HEK293 (cell line): ENCODE data around the gene ITK.

ENCODE experiments used
- CTCF ChIA-PET: fragments of 350-600 bp; formaldehyde crosslinking; extraction: SDS; loops from one replicate; lab custom pipeline; 2021; ENCODE audit warnings: antibody characterized with exemption; lab: Yijun Ruan, JAX
- POLR2A ChIA-PET: fragments of 300-600 bp; formaldehyde crosslinking; extraction: SDS; loops from one replicate; lab custom pipeline; 2020; ENCODE audit warnings: antibody characterized with exemption, inconsistent platforms; lab: Yijun Ruan, JAX
- H3K27ac ChIP-seq: fragments of 200-500 bp; sonication (Bioruptor generic); 2 replicates; pipeline ENCODE4 v1.5.1; 2014; ENCODE audit warnings: low read depth, low read length, control low read depth, inconsistent platforms; ENCODE audit errors: extremely low read depth
- H3K36me3 ChIP-seq, 2 experiments: fragments of 200-500 bp in 1 of 2; sonication (Bioruptor generic) in 1 of 2; 1 replicate in 1 of 2; 2 replicates in 1 of 2; pipeline ENCODE4 v1.5.1; 2014 to 2017; ENCODE audit warnings: inconsistent platforms in 2 of 2, low read length in 2 of 2; ENCODE audit not compliant: control insufficient read depth in 2 of 2, insufficient read depth in 1 of 2
- H3K4me1 ChIP-seq: fragments of 200-500 bp; sonication (Bioruptor generic); 2 replicates; pipeline ENCODE4 v1.5.1; 2014; ENCODE audit warnings: mild to moderate bottlenecking, low read length, inconsistent platforms; ENCODE audit not compliant: control insufficient read depth, insufficient read depth
- H3K4me3 ChIP-seq: 2 replicates; pipeline ENCODE4 v1.5.1; 2011; ENCODE audit warnings: low read depth, mild to moderate bottlenecking, control low read depth, low read length, moderate library complexity
- H3K9me3 ChIP-seq: fragments of 200-500 bp; sonication (Bioruptor generic); 2 replicates; pipeline ENCODE4 v1.5.1; 2014; ENCODE audit warnings: low read depth, low read length, inconsistent platforms; ENCODE audit not compliant: control insufficient read depth, insufficient read depth
- SCRT2 ChIP-seq: fragments of 450-650 bp; formaldehyde crosslinking; IDR thresholded peaks from 2 replicates; pipeline ENCODE4 v1.5.1; 2016; ENCODE audit warnings: missing biosample characterization, missing genetic modification characterization
- ZFHX2 ChIP-seq: fragments of 450-650 bp; formaldehyde crosslinking; conservative IDR thresholded peaks from 2 replicates; pipeline ENCODE4 v1.5.1; 2016; ENCODE audit warnings: missing biosample characterization, missing genetic modification characterization
- ZFP69B ChIP-seq: fragments of 450-650 bp; formaldehyde crosslinking; IDR thresholded peaks from 2 replicates; pipeline ENCODE4 v1.5.1; 2016; ENCODE audit warnings: missing biosample characterization, missing genetic modification characterization
- ZNF404 ChIP-seq: fragments of 450-650 bp; formaldehyde crosslinking; IDR thresholded peaks from 2 replicates; pipeline ENCODE4 v1.5.1; 2017; ENCODE audit warnings: missing biosample characterization, missing genetic modification characterization
- ZNF510 ChIP-seq: fragments of 450-650 bp; formaldehyde crosslinking; IDR thresholded peaks from 2 replicates; pipeline ENCODE4 v1.5.1; 2018; ENCODE audit warnings: mild to moderate bottlenecking, missing genetic modification characterization, missing biosample characterization; ENCODE audit not compliant: insufficient replicate concordance
- ZNF529 ChIP-seq: fragments of 450-650 bp; formaldehyde crosslinking; IDR thresholded peaks from 2 replicates; pipeline ENCODE4 v1.5.1; 2017; ENCODE audit warnings: missing genetic modification characterization, missing biosample characterization; ENCODE audit not compliant: insufficient replicate concordance
- ZNF561 ChIP-seq: fragments of 450-650 bp; IDR thresholded peaks from 2 replicates; pipeline ENCODE4 v1.5.1; 2018; ENCODE audit warnings: missing biosample characterization, missing genetic modification characterization, borderline replicate concordance
- ZNF76 ChIP-seq: fragments of 450-650 bp; formaldehyde crosslinking; IDR thresholded peaks from 2 replicates; pipeline ENCODE4; 2016; ENCODE audit warnings: low read depth, missing biosample characterization, missing genetic modification characterization, borderline replicate concordance
- TF ChIP-seq, protein P1 (sequence below): fragments of 450-650 bp; formaldehyde crosslinking; IDR thresholded peaks from 2 replicates; pipeline ENCODE4 v1.5.0; 2017; ENCODE audit warnings: missing biosample characterization, missing genetic modification characterization, borderline replicate concordance
- TF ChIP-seq, protein P2 (sequence below): fragments of 450-650 bp; formaldehyde crosslinking; IDR thresholded peaks from 2 replicates; pipeline ENCODE4 v1.5.1; 2016; ENCODE audit warnings: missing biosample characterization, missing genetic modification characterization
- TF ChIP-seq, protein P3 (sequence below): fragments of 450-650 bp; formaldehyde crosslinking; IDR thresholded peaks from 2 replicates; pipeline ENCODE4 v1.5.1; 2016; ENCODE audit warnings: missing biosample characterization, missing genetic modification characterization
- TF ChIP-seq, protein P4 (sequence below): fragments of 450-650 bp; formaldehyde crosslinking; IDR thresholded peaks from 2 replicates; pipeline ENCODE4 v1.5.1; 2017; ENCODE audit warnings: missing biosample characterization, missing genetic modification characterization
- TF ChIP-seq, protein P5 (sequence below): fragments of 450-650 bp; formaldehyde crosslinking; IDR thresholded peaks from 2 replicates; pipeline ENCODE4 v1.5.1; 2016; ENCODE audit warnings: missing biosample characterization, missing genetic modification characterization, borderline replicate concordance

Gene ITK

DNA sequence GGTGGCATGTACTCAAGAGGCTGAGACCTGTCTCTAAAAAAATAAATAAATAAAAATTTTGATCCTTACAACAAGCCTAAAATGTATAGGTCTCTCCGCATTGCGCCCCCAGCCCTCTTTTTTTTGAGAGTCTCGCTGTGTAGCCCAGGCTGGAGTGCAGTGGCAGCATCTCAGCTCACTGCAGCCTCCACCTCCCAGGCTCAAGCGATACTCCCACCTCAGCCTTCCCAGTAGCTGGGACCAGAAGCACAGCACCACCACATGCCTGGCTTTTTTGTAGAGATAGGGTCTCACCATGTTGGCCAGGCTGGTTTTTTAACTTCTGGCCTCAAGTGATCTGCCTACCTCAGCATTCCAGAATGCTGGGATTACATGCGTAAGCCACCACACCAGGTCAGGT, 12.4 kb upstream of the ITK start (continued):
- no peak for TF ChIP-seq ZFHX2 (tag by site-specific recombination)

DNA sequence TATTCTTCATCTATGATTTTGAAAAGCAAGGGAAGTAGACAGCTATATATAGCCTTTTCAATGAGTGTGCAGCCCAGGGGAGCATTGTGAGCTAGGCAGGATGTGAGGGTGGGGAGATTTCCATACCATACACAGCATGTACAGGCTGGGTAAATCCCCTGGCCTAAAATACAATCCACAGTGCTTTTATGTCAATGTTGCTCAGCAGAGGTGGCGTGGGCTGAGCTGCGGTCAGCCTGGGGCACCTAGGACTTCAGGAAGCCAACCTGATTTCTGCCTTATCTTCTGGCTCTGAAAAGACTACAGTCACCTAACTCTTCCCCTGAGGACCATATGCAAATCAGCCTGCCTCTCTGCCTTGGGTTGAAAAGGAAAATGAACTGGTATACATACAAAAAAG, 8.2 kb upstream of the ITK start:
- TF ChIP-seq ZNF561 (tag by site-specific recombination): no peak
- no peak for TF ChIP-seq ZNF404 (tag by site-specific recombination)
- no peak for TF ChIP-seq ZFP69B (tag by site-specific recombination)
- TF ChIP-seq, protein P1, sequence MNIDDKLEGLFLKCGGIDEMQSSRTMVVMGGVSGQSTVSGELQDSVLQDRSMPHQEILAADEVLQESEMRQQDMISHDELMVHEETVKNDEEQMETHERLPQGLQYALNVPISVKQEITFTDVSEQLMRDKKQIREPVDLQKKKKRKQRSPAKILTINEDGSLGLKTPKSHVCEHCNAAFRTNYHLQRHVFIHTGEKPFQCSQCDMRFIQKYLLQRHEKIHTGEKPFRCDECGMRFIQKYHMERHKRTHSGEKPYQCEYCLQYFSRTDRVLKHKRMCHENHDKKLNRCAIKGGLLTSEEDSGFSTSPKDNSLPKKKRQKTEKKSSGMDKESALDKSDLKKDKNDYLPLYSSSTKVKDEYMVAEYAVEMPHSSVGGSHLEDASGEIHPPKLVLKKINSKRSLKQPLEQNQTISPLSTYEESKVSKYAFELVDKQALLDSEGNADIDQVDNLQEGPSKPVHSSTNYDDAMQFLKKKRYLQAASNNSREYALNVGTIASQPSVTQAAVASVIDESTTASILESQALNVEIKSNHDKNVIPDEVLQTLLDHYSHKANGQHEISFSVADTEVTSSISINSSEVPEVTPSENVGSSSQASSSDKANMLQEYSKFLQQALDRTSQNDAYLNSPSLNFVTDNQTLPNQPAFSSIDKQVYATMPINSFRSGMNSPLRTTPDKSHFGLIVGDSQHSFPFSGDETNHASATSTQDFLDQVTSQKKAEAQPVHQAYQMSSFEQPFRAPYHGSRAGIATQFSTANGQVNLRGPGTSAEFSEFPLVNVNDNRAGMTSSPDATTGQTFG (tag by site-specific recombination): no peak
- TF ChIP-seq, protein P2, sequence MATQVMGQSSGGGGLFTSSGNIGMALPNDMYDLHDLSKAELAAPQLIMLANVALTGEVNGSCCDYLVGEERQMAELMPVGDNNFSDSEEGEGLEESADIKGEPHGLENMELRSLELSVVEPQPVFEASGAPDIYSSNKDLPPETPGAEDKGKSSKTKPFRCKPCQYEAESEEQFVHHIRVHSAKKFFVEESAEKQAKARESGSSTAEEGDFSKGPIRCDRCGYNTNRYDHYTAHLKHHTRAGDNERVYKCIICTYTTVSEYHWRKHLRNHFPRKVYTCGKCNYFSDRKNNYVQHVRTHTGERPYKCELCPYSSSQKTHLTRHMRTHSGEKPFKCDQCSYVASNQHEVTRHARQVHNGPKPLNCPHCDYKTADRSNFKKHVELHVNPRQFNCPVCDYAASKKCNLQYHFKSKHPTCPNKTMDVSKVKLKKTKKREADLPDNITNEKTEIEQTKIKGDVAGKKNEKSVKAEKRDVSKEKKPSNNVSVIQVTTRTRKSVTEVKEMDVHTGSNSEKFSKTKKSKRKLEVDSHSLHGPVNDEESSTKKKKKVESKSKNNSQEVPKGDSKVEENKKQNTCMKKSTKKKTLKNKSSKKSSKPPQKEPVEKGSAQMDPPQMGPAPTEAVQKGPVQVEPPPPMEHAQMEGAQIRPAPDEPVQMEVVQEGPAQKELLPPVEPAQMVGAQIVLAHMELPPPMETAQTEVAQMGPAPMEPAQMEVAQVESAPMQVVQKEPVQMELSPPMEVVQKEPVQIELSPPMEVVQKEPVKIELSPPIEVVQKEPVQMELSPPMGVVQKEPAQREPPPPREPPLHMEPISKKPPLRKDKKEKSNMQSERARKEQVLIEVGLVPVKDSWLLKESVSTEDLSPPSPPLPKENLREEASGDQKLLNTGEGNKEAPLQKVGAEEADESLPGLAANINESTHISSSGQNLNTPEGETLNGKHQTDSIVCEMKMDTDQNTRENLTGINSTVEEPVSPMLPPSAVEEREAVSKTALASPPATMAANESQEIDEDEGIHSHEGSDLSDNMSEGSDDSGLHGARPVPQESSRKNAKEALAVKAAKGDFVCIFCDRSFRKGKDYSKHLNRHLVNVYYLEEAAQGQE: no peak
- no peak for TF ChIP-seq ZNF510
- TF ChIP-seq, protein P3, sequence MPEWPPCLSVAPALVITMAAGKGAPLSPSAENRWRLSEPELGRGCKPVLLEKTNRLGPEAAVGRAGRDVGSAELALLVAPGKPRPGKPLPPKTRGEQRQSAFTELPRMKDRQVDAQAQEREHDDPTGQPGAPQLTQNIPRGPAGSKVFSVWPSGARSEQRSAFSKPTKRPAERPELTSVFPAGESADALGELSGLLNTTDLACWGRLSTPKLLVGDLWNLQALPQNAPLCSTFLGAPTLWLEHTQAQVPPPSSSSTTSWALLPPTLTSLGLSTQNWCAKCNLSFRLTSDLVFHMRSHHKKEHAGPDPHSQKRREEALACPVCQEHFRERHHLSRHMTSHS (tag by site-specific recombination): no peak
- TF ChIP-seq ZNF76 (tag by site-specific recombination): no peak
- TF ChIP-seq, protein P4, sequence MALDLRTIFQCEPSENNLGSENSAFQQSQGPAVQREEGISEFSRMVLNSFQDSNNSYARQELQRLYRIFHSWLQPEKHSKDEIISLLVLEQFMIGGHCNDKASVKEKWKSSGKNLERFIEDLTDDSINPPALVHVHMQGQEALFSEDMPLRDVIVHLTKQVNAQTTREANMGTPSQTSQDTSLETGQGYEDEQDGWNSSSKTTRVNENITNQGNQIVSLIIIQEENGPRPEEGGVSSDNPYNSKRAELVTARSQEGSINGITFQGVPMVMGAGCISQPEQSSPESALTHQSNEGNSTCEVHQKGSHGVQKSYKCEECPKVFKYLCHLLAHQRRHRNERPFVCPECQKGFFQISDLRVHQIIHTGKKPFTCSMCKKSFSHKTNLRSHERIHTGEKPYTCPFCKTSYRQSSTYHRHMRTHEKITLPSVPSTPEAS (tag by site-specific recombination): no peak
- TF ChIP-seq ZNF529: no peak
- TF ChIP-seq, protein P5, sequence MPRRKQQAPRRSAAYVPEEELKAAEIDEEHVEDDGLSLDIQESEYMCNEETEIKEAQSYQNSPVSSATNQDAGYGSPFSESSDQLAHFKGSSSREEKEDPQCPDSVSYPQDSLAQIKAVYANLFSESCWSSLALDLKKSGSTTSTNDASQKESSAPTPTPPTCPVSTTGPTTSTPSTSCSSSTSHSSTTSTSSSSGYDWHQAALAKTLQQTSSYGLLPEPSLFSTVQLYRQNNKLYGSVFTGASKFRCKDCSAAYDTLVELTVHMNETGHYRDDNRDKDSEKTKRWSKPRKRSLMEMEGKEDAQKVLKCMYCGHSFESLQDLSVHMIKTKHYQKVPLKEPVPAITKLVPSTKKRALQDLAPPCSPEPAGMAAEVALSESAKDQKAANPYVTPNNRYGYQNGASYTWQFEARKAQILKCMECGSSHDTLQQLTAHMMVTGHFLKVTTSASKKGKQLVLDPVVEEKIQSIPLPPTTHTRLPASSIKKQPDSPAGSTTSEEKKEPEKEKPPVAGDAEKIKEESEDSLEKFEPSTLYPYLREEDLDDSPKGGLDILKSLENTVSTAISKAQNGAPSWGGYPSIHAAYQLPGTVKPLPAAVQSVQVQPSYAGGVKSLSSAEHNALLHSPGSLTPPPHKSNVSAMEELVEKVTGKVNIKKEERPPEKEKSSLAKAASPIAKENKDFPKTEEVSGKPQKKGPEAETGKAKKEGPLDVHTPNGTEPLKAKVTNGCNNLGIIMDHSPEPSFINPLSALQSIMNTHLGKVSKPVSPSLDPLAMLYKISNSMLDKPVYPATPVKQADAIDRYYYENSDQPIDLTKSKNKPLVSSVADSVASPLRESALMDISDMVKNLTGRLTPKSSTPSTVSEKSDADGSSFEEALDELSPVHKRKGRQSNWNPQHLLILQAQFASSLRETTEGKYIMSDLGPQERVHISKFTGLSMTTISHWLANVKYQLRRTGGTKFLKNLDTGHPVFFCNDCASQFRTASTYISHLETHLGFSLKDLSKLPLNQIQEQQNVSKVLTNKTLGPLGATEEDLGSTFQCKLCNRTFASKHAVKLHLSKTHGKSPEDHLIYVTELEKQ (tag by site-specific recombination): no peak
- no peak for TF ChIP-seq SCRT2 (tag by site-specific recombination)
- TF ChIP-seq, all 188 proteins: peak for 0
- H3K9me3 ChIP-seq: no peaks in the 10 kb centered on the region
- ChIA-PET CTCF (interaction anchor here (0.6 to 1.1 kb wide), 2 partner anchors 23 to 81 kb away, joined by 3 to 6 read pairs; no protein-coding TSS in a partner anchor), POLR2A (no interaction called here)
- H3K4me3 ChIP-seq: no peak overlapping the region
- no peak overlapping the region for H3K27ac ChIP-seq
- no peaks in the 10 kb centered on the region for H3K4me1 ChIP-seq
- no peaks in the 10 kb centered on the region for H3K36me3 ChIP-seq
